GM12892 (cell line): Measurements from ENCODE around the gene KCNC4.

ENCODE experiments used
- POLR2A ChIP-seq: IDR thresholded peaks from 2 replicates; pipeline ENCODE4 v1.6.1; 2011; ENCODE audit warnings: low read depth, low read length, control low read depth
- POLR2AphosphoS5 ChIP-seq: IDR thresholded peaks from 2 replicates; pipeline ENCODE4 v1.6.1; 2011; ENCODE audit warnings: low read depth, low read length, control low read depth

DNA sequence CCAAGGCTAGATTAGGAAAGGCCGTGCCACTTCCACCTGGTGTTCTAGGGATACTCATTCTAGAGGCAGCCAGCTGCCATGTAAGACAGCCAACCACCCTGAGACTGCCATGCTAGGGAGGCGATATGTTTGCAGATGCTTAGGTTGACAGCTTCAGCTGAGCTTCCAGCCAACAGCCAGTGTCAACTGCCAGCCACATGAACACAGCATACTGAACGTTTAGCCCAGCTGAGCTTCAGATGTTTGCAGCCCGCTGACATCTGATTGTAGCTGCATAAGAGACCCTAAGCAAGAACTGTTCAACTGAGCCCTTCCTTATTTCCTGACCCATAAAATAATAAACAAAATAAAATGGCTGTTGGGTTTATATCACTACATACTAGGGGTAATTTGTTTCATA is 5.0 kb upstream of the KCNC4 start:
- TF ChIP-seq POLR2A (no peak), POLR2AphosphoS5 (no peak)
